Measurements from ENCODE around the gene SRMS. TPM values are rescaled to one million over a fixed set of nuclear protein-coding genes. Genes with fewer than 3 reads are reported as not detected.
A peak's percentile ranks its signal among the peaks of the same experiment; 100 is the strongest.

SRMS gene
- total RNA-seq, 2 experiments from 2014 or later = 0.42 TPM; not detected in 1

GRCh38 chr20:63519668-63520503, 27.7 kb downstream of the SRMS start:
- Histone ChIP-seq H2AFZ (ENCODE audit: low read length) (peak overlapping the region; percentile 84), H3K36me3 (ENCODE audit: insufficient read depth, low read length) (peaks cover 21% of the 10 kb centered on the region), H3K79me2 (ENCODE audit: insufficient read depth, low read depth, low read length) (no peaks in the 10 kb centered on the region; the same call in 1 of the 2 replicates), H3K9me2 (ENCODE audit: insufficient read depth, low read length) (no peaks in the 10 kb centered on the region), H3K27ac (ENCODE audit: low read depth, low read length, poor library complexity, severe bottlenecking) (no peak overlapping the region), H3K4me1 (ENCODE audit: insufficient read depth, low read length, poor library complexity, severe bottlenecking) (peaks cover 11% of the 10 kb centered on the region), H3K4me3 (ENCODE audit: low read depth, low read length, poor library complexity, severe bottlenecking) (peak overlapping the region; percentile 95), H3K4me2 (ENCODE audit: low read length) (peak overlapping the region; percentile 100), H4K20me1 (ENCODE audit: insufficient read depth, low read length) (no peaks in the 10 kb centered on the region), H3K9me3 (ENCODE audit: low read length) (peaks cover 6% of the 10 kb centered on the region; the same call in 1 of the 2 replicates)
- BruUV-seq (replicated peaks) = no TSS peak
- TF ChIP-seq EZH2phosphoT487 (IDR thresholded peaks at IDR 0.05; ENCODE audit: borderline replicate concordance, low read depth, low read length) (no peak), CTCF (conservative IDR thresholded peaks at IDR 0.05; ENCODE audit: low read length) (peak; percentile 40; the same call in 1 of the 2 replicates)
- CTCF ChIA-PET (ENCODE audit: unreplicated experiment) = interaction anchor here (0.6 kb wide), 1 partner anchor 1631 kb away, joined by 5 read pairs; no protein-coding TSS in a partner anchor
- POLR2A ChIA-PET = interaction anchor here (0.6 to 1.0 kb wide), 3 partner anchors 24 to 60 kb away, joined by 3 to 4 read pairs (median 3); no protein-coding TSS in a partner anchor
- intact Hi-C loops (cut with micrococcal nuclease; ENCODE audit: unreplicated experiment) = loop anchor here (2.0 kb wide), 1 partner anchor 23 kb away; no protein-coding TSS in a partner anchor
- DNase-seq (ENCODE audit: low spot score) = peak; percentile 55

- Histone ChIP-seq H2AFZ (ENCODE audit: low read length) (no peak overlapping the region), H4K20me1 (ENCODE audit: insufficient read depth, low read length) (no peaks in the 10 kb centered on the region), H3K4me2 (ENCODE audit: low read length) (no peak overlapping the region; the same call in 1 of the 2 replicates), H3K9me2 (ENCODE audit: insufficient read depth, low read length) (no peaks in the 10 kb centered on the region), H3K36me3 (ENCODE audit: insufficient read depth, low read length) (peaks cover 21% of the 10 kb centered on the region), H3K4me1 (ENCODE audit: insufficient read depth, low read length, poor library complexity, severe bottlenecking) (peaks cover 11% of the 10 kb centered on the region), H3K4me3 (ENCODE audit: low read depth, low read length, poor library complexity, severe bottlenecking) (no peak overlapping the region), H3K27ac (ENCODE audit: low read depth, low read length, poor library complexity, severe bottlenecking) (no peak overlapping the region), H3K79me2 (ENCODE audit: insufficient read depth, low read depth, low read length) (no peaks in the 10 kb centered on the region; the same call in 1 of the 2 replicates), H3K9me3 (ENCODE audit: low read length) (peaks cover 6% of the 10 kb centered on the region; the same call in 1 of the 2 replicates)
- ChIA-PET CTCF (ENCODE audit: unreplicated experiment) (no interaction called here), POLR2A (no interaction called here)
- intact Hi-C loops (cut with micrococcal nuclease; ENCODE audit: unreplicated experiment) = no loop called here
- DNase-seq (ENCODE audit: low spot score) = no peak
- BruUV-seq (replicated peaks) = no TSS peak
- TF ChIP-seq EZH2phosphoT487 (IDR thresholded peaks at IDR 0.05; ENCODE audit: borderline replicate concordance, low read depth, low read length) = no peak
Observed at GRCh38 chr20:63518946-63519667, 28.4 kb downstream of the SRMS start.

GRCh38 chr20:63518351-63518861, 29.1 kb downstream of the SRMS start:
- Histone ChIP-seq H3K4me1 (ENCODE audit: insufficient read depth, low read length, poor library complexity, severe bottlenecking) (peaks cover 11% of the 10 kb centered on the region), H3K27ac (ENCODE audit: low read depth, low read length, poor library complexity, severe bottlenecking) (no peak overlapping the region), H3K9me3 (ENCODE audit: low read length) (peaks cover 5% of the 10 kb centered on the region; the same call in 1 of the 2 replicates), H3K79me2 (ENCODE audit: insufficient read depth, low read depth, low read length) (no peaks in the 10 kb centered on the region; the same call in 1 of the 2 replicates), H2AFZ (ENCODE audit: low read length) (no peak overlapping the region), H3K4me3 (ENCODE audit: low read depth, low read length, poor library complexity, severe bottlenecking) (no peak overlapping the region), H4K20me1 (ENCODE audit: insufficient read depth, low read length) (no peaks in the 10 kb centered on the region), H3K36me3 (ENCODE audit: insufficient read depth, low read length) (peaks cover 15% of the 10 kb centered on the region), H3K4me2 (ENCODE audit: low read length) (no peak overlapping the region), H3K9me2 (ENCODE audit: insufficient read depth, low read length) (no peaks in the 10 kb centered on the region)
- ChIA-PET POLR2A (no interaction called here), CTCF (ENCODE audit: unreplicated experiment) (no interaction called here)
- DNase-seq (ENCODE audit: low spot score) = no peak
- TF ChIP-seq EZH2phosphoT487 (IDR thresholded peaks at IDR 0.05; ENCODE audit: borderline replicate concordance, low read depth, low read length) (no peak), CTCF (conservative IDR thresholded peaks at IDR 0.05; ENCODE audit: low read length) (no peak)
- intact Hi-C loops (cut with micrococcal nuclease; ENCODE audit: unreplicated experiment) = no loop called here
- no TSS peak for BruUV-seq (replicated peaks)

All from OCI-LY7 (cell line).